VCaP (cell line): ENCODE data around the gene SCAI.
A peak's percentile ranks its signal among the peaks of the same experiment; 100 is the strongest.
"Not testable (repeated sequence)": the region's sequence is repeated elsewhere in the genome, so short reads cannot be mapped to it uniquely, and the experiment has no call there.

ENCODE experiments used
- H3K27ac ChIP-seq: fragments of 450-650 bp; 2 replicates; pipeline ENCODE4 v1.5.1; 2017
- TF ChIP-seq, protein P1 (sequence below): fragments of 450-650 bp; conservative IDR thresholded peaks from 2 replicates; pipeline ENCODE4 v1.5.1; 2017; ENCODE audit warnings: mild to moderate bottlenecking, moderate library complexity

The SCAI gene

DNA sequence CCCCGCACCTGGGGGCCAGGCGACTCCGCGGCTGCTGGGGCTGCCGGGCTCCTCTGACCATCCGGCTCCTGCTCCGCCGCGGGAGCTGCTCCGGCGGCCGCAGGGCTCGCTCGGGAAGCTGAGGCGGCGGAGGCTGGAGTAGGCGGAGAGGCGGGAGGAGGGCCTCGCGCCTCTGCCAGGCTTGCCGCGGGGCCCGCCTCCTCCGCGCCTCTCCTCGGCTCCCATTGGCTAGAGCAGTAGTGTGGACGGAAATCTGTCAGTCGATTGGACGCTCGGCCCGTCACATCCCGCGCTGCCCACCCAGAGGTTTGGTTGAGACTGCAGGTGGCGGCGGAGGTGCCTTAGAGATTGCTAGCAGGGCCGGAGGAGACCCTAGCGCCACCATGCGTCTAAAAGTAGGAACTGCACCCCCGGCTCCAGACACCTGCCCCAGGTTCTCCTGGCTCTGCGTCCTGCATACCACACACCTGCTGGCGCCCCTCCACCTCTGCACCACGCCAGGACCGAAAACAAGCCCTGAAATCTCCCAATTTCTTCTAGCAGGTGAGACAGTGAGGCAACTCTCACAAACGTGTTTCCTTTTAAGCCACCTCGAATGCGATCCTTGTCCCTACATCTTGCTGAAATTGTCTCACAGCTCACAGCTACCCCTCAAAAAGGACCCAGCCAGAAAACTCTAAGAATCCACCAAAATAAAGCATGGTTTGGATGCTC, at the start of gene SCAI:
Gene SCAI, minus strand, starts transcription at position 152 of the 714 bp plus-strand sequence. Its CDS starts 91 bp downstream, at position 61.
- H3K27ac ChIP-seq, result peak within 1 kb of the TSS; percentile 86

DNA sequence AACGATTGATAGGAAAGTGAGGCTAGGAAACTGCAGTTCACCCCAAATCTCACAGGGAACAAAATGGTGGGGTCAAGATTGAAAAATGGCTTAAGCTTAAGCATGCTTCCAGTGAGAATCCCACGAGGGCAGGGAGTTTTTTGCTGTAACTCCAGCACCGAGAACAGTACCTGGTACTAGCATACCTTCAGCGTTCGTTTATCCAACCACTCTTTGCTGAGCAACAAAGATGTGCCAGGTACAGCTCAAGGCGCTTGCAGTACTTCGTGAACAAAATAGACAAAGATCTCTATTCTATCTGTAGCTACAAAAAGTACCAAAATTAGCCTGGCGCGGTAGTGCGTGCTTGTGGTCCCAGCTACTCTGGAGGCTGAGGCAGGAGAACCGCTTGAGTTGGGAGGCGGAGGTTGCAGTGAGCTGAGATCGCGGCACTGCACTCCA, 47.1 kb upstream of the SCAI start:
- H3K27ac ChIP-seq, result peak overlapping the region; percentile 95
- TF ChIP-seq, protein P1, sequence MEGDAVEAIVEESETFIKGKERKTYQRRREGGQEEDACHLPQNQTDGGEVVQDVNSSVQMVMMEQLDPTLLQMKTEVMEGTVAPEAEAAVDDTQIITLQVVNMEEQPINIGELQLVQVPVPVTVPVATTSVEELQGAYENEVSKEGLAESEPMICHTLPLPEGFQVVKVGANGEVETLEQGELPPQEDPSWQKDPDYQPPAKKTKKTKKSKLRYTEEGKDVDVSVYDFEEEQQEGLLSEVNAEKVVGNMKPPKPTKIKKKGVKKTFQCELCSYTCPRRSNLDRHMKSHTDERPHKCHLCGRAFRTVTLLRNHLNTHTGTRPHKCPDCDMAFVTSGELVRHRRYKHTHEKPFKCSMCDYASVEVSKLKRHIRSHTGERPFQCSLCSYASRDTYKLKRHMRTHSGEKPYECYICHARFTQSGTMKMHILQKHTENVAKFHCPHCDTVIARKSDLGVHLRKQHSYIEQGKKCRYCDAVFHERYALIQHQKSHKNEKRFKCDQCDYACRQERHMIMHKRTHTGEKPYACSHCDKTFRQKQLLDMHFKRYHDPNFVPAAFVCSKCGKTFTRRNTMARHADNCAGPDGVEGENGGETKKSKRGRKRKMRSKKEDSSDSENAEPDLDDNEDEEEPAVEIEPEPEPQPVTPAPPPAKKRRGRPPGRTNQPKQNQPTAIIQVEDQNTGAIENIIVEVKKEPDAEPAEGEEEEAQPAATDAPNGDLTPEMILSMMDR, result no peak

More for the DNA sequence above, at the start of gene SCAI:
- TF ChIP-seq, protein P1, result peak; percentile 99

- TF ChIP-seq, protein P1, result peak; percentile 68
- peak within 1 kb of the TSS; percentile 95 for H3K27ac ChIP-seq
These were observed 46.3 kb upstream of the SCAI start, which contains the start of gene PPP6C for GRCh38 chr9:125189361-125190289. PPP6C (minus strand) TSS chr9:125189803; CDS start chr9:125189718, 85 bp downstream.

GRCh38 chr9:125189011-125189360, 45.7 kb upstream of the SCAI start:
- H3K27ac ChIP-seq, result peak overlapping the region; percentile 95
- TF ChIP-seq, protein P1, result no peak

DNA sequence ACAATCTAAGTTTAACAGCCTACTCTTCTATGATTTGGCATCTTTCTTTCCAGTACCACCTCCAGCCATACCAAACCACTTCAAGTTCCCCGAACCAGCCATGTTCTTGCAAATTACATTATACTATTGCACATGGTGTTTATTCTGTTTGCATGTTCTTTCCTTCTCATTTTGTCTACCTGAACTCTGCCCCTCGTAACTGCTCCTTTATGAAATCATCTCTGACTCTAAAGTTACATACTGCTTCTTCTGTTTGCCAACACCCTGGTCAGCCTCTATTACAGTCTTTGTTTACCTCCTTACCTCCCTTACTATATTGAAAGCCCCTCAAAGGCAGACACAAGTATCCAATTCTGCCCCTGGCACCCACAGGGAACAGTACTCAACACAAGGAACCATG, 40.2 kb upstream of the SCAI start:
- TF ChIP-seq, protein P1, result no peak
- peak overlapping the region; percentile 30 for H3K27ac ChIP-seq

- no peak overlapping the region; the same call in 1 of the 2 replicates for H3K27ac ChIP-seq
- TF ChIP-seq, protein P1, result no peak
These were observed 39.7 kb upstream of the SCAI start for GRCh38 chr9:125183054-125183453.

DNA sequence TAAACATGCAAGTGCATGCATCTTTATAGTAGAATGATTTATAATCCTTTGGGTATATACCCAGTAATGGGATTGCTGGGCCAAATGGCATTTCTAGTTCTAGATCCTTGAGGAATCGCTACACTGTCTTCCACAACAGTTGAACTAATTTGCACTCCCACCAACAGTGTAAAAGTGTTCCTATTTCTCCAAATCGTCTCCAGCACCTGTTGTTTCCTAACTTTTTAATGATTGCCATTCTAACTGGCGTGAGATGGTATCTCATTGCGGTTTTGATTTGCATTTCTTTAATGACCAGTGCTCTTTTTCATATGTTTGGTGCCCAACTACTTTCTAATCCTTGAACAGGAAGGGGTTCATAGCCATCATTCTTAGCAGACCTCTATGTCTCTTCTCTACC, 38.4 kb upstream of the SCAI start:
- not testable (repeated sequence) for H3K27ac ChIP-seq
